T-helper 1 cell treated with Interleukin-12 subunit alpha and Interleukin-12 subunit beta and Interleukin-4 antibody, amounts not matched to agents 30 μg/mL and 1 μg/mL, for 36 hours (primary cell): ENCODE results near the gene TOM1L2.

Experiments
- H3K27ac Mint-ChIP-seq: one replicate; pipeline ENCODE4 v1.8.0; 2021; ENCODE audit warnings: mild to moderate bottlenecking, mixed read lengths
- H3K27me3 Mint-ChIP-seq: one replicate; pipeline ENCODE4 v1.8.0; 2021; ENCODE audit warnings: low read depth, mixed read lengths
- H3K36me3 Mint-ChIP-seq: one replicate; pipeline ENCODE4 v1.8.0; 2021; ENCODE audit warnings: low read depth, mixed read lengths
- H3K4me1 Mint-ChIP-seq: one replicate; pipeline ENCODE4 v1.8.0; 2021; ENCODE audit warnings: low read depth, mixed read lengths
- H3K4me3 Mint-ChIP-seq: one replicate; pipeline ENCODE4 v1.8.0; 2021; ENCODE audit warnings: mild to moderate bottlenecking, moderate library complexity, mixed read lengths
- H3K9me3 Mint-ChIP-seq: one replicate; pipeline ENCODE4 v1.8.0; 2021; ENCODE audit warnings: mixed read lengths

The TOM1L2 gene

DNA sequence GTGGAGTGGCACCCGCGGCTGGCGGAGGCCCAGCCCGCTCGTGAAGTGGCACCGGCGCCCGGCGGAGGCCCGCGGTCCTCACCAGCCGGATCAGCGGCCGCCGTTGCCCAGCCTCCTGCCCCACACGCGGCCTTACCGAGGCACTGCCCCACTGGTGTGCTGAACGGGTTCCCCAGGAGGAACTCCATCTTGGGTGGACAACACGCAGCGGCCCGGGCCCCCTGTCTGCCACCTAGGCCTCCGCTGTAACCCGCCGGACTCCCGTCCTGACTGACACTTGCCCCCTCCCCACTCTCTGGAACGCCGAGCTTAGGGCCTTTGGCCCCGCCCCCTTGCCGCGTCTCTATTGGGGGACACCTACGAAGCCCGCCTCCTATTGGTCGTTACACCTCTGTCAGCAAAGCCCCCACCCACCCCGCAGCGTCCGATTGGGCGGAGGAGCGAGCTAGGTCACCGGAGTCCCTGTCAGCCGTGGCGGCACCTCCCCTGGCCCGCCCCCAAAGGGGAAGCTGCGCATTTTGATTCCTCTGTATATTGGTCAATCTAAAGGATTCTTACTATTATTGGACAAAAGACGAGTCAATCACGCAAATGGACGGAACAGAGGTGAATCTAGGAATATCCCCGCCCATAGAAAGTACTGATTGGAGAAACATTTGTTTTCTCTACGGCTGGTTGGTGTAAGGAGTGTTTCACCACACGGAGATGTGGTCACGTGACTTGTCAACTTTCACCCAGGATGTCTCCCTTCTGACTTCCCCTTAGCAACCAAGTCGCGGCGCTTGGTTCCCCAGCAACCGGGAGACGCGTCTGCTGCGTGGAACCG is at the start of gene TOM1L2, which contains the start of gene DRC3:
TSS of gene TOM1L2 (minus strand) at position 275 of the 826 bp plus-strand sequence. CDS start at position 188, 87 bp downstream.
TSS of gene DRC3 (plus strand) at position 737 of the 826 bp plus-strand sequence. CDS start 4,737 bp downstream, outside the sequence.
- Mint-ChIP-seq H3K4me3 (peak within 1 kb of the TSS; percentile 93), H3K9me3 (no peaks in the 10 kb centered on the region), H3K27me3 (no peaks in the 10 kb centered on the region), H3K36me3 (peaks cover 2% of the 10 kb centered on the region), H3K27ac (peak within 1 kb of the TSS; percentile 92), H3K4me1 (peaks cover 24% of the 10 kb centered on the region)

DNA sequence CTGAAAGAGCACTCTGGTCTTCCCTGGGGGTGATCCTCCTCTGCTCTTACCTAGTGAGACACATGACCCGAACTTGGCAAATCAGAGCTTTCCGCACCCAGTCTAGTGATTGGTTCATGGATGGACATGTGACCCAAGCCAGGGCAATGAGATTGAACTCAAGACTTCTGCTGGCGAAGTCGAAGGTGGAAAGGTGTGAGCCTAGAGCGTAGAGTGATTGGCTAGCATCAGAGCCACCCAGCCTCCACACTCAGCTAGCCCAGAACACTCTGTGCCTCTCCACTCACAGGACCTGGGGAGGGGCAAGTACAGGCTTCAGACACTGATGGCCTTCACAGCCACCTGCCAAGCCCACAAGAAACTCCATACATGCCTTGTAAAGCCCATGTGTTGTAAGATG is 49.2 kb upstream of the TOM1L2 start:
- H3K9me3 Mint-ChIP-seq, result no peaks in the 10 kb centered on the region
- no peaks in the 10 kb centered on the region for H3K27me3 Mint-ChIP-seq
- peaks cover 9% of the 10 kb centered on the region for H3K36me3 Mint-ChIP-seq
- H3K4me1 Mint-ChIP-seq, result peaks cover 10% of the 10 kb centered on the region
- no peak overlapping the region for H3K27ac Mint-ChIP-seq
- no peak overlapping the region for H3K4me3 Mint-ChIP-seq

- Mint-ChIP-seq H3K27ac (no peak overlapping the region), H3K9me3 (no peaks in the 10 kb centered on the region), H3K4me1 (peaks cover 8% of the 10 kb centered on the region), H3K4me3 (no peak overlapping the region), H3K36me3 (peaks cover 9% of the 10 kb centered on the region), H3K27me3 (no peaks in the 10 kb centered on the region)
These were observed 48.8 kb upstream of the TOM1L2 start for GRCh38 chr17:18020971-18021370.

DNA sequence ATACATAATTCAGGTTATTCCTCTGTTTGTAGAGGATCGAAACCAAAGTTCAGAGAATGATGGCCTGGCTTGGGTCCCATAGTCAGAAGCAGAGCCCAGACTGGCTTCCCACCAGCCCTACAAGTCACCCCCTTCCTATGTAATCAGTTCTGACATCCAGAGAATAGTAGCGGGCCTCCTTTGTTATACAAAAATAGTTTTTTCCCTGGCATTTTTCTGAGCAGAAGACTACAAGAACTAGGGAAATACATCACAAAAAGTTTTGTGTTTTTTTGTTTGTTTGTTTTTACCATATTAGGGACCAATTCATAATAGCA is 47.6 kb upstream of the TOM1L2 start:
- H3K27ac Mint-ChIP-seq, result no peak overlapping the region
- no peaks in the 10 kb centered on the region for H3K9me3 Mint-ChIP-seq
- no peaks in the 10 kb centered on the region for H3K4me1 Mint-ChIP-seq
- H3K36me3 Mint-ChIP-seq, result peaks cover 6% of the 10 kb centered on the region
- no peaks in the 10 kb centered on the region for H3K27me3 Mint-ChIP-seq
- no peak overlapping the region for H3K4me3 Mint-ChIP-seq

DNA sequence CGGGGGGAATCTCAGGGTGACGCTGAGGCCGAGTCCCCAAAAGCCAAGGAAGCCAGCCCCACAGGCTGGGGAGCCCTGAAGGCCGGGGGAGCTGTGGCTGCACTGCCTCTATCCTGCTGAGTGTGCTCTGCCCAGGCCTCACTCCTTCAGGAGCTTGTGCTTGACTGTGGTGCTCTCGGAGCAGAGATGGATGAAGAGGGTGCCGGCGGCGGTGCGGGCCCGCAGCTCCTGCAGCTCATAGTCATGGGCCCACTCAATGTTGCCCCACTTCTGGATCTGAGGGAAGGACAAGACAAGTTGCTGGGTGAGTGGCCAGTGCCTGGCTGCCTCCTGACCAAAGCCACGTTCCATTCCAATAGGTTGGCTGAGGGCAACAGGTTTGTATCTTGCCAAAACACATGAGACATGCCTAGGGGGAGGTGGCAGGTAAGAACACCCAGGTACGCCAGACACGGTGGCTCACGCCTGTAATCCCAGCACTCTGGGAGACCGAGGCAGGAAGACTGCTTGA is 46.3 kb upstream of the TOM1L2 start:
- no peak overlapping the region for H3K27ac Mint-ChIP-seq
- no peaks in the 10 kb centered on the region for H3K27me3 Mint-ChIP-seq
- peaks cover 2% of the 10 kb centered on the region for H3K36me3 Mint-ChIP-seq
- H3K9me3 Mint-ChIP-seq, result no peaks in the 10 kb centered on the region
- no peaks in the 10 kb centered on the region for H3K4me1 Mint-ChIP-seq
- H3K4me3 Mint-ChIP-seq, result no peak overlapping the region

- Mint-ChIP-seq H3K36me3 (peaks cover 5% of the 10 kb centered on the region), H3K27ac (no peak overlapping the region)
These were observed 45.8 kb upstream of the TOM1L2 start for GRCh38 chr17:18017958-18018357.

GRCh38 chr17:18016426-18016825 is 44.2 kb upstream of the TOM1L2 start:
- H3K27ac Mint-ChIP-seq, result no peak overlapping the region
- peaks cover 8% of the 10 kb centered on the region for H3K36me3 Mint-ChIP-seq
- no peak overlapping the region for H3K4me3 Mint-ChIP-seq
- no peaks in the 10 kb centered on the region for H3K27me3 Mint-ChIP-seq
- no peaks in the 10 kb centered on the region for H3K9me3 Mint-ChIP-seq
- peaks cover 3% of the 10 kb centered on the region for H3K4me1 Mint-ChIP-seq

More at GRCh38 chr17:18017958-18018357, 45.8 kb upstream of the TOM1L2 start:
- peaks cover under 1% of the 10 kb centered on the region for H3K4me1 Mint-ChIP-seq
- no peaks in the 10 kb centered on the region for H3K27me3 Mint-ChIP-seq
- no peaks in the 10 kb centered on the region for H3K9me3 Mint-ChIP-seq
- no peak overlapping the region for H3K4me3 Mint-ChIP-seq

- Mint-ChIP-seq H3K27me3 (no peaks in the 10 kb centered on the region), H3K27ac (no peak overlapping the region), H3K4me3 (no peak overlapping the region), H3K9me3 (no peaks in the 10 kb centered on the region), H3K36me3 (peaks cover 8% of the 10 kb centered on the region), H3K4me1 (peaks cover 3% of the 10 kb centered on the region)
These were observed 43.4 kb upstream of the TOM1L2 start for GRCh38 chr17:18015593-18015992.

DNA sequence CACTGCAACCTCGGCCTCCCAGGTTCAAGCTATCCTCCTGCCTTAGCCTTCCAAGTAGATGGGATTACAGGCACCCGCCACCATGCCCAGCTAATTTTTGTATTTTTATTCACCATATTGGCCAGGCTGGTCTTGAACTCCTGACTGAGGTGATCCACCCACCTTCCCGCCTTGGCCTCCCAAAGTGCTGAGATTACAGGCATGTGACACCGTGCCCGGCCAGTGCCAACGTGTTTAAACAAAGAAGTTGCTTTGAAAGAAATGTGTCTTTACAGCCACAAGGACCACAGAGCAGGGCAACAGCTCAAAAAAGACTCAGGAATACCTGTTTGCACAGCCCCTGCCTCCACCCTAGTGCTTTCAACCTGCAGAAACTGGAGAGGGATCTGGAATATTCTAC is 41.8 kb upstream of the TOM1L2 start:
- Mint-ChIP-seq H3K27ac (no peak overlapping the region), H3K36me3 (peaks cover 8% of the 10 kb centered on the region), H3K9me3 (no peaks in the 10 kb centered on the region), H3K27me3 (no peaks in the 10 kb centered on the region), H3K4me1 (peaks cover 3% of the 10 kb centered on the region), H3K4me3 (no peak overlapping the region)

DNA sequence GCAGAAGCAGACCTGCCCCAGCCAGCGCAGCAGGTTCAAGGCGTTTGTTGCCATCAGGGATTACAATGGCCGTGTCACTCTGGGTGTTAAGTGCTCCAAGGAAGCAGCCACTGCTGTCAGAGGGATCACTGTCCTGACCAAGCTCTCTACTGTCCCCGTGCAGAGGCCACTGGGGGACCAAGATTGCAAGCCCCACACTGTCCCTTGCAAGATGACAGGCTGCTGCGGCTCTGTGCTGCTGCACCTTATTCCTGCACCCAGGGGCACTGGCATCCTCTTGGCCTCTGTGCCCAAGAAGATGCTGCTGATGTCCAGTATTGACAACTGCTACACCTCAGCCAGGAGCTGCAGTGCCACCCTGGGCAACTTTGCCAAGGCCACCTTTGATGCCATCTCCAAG is 39.1 kb upstream of the TOM1L2 start:
- Mint-ChIP-seq H3K9me3 (no peaks in the 10 kb centered on the region), H3K4me3 (no peak overlapping the region), H3K4me1 (peaks cover 3% of the 10 kb centered on the region), H3K27me3 (no peaks in the 10 kb centered on the region), H3K27ac (no peak overlapping the region), H3K36me3 (peaks cover 6% of the 10 kb centered on the region)

DNA sequence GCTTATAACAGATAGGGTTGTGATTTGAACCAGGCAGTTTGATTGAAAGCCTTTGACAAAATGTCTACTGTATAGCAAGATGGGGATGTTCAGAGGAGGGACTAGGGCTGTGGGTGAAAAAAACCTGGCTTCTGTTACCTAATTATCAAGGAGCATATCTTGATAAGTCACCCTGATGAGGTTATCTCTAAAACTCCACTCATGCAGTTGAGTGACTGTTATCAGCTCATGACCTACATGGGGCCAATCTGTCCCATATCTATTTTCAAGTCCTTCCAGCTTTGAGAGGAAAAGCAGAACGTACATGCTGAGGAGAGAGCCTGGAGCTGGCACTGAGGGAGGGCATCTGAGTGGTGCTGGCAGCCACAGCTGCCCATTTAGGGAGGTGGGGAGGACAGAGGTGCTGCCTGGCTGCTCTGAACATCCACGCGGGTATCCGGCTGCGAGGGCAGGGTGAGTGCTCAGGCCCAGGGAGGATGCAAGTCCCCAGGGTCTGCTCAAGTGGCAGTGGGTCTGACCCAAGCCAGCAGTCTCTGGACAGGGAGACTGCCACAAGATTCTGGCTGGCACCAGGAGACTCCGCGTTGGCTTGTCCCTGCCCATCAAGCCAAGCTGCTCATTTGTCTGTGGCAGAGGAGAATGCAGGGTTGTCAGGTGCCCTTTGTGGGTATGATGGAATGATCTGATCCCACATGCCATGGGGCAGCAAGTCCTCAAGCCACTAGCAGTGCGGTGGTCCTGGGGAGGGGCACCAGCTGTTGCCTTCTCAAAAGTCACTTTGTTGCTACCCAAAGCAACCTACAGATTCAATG is 37.6 kb upstream of the TOM1L2 start:
- Mint-ChIP-seq H3K9me3 (no peaks in the 10 kb centered on the region), H3K27me3 (no peaks in the 10 kb centered on the region), H3K4me3 (no peak overlapping the region), H3K36me3 (peaks cover 6% of the 10 kb centered on the region), H3K4me1 (peaks cover 9% of the 10 kb centered on the region), H3K27ac (no peak overlapping the region)

GRCh38 chr17:18008496-18009268 is 36.5 kb upstream of the TOM1L2 start:
- H3K9me3 Mint-ChIP-seq, result no peaks in the 10 kb centered on the region
- no peak overlapping the region for H3K27ac Mint-ChIP-seq
- no peak overlapping the region for H3K4me3 Mint-ChIP-seq
- H3K27me3 Mint-ChIP-seq, result no peaks in the 10 kb centered on the region
- H3K36me3 Mint-ChIP-seq, result peaks cover 6% of the 10 kb centered on the region
- H3K4me1 Mint-ChIP-seq, result peaks cover 9% of the 10 kb centered on the region

- no peak overlapping the region for H3K4me3 Mint-ChIP-seq
- no peak overlapping the region for H3K27ac Mint-ChIP-seq
- no peaks in the 10 kb centered on the region for H3K36me3 Mint-ChIP-seq
- H3K27me3 Mint-ChIP-seq, result no peaks in the 10 kb centered on the region
- no peaks in the 10 kb centered on the region for H3K9me3 Mint-ChIP-seq
- H3K4me1 Mint-ChIP-seq, result peaks cover 6% of the 10 kb centered on the region
These were observed 34.5 kb upstream of the TOM1L2 start for GRCh38 chr17:18006495-18007239.

- Mint-ChIP-seq H3K27me3 (no peaks in the 10 kb centered on the region), H3K4me3 (no peak overlapping the region), H3K27ac (no peak overlapping the region), H3K9me3 (no peaks in the 10 kb centered on the region), H3K36me3 (no peaks in the 10 kb centered on the region), H3K4me1 (peaks cover 6% of the 10 kb centered on the region)
These were observed 33.3 kb upstream of the TOM1L2 start for GRCh38 chr17:18005496-18005895.
